MM.1S (cell line): ENCODE measurements around the gene NET1.

Source experiments
- DNase-seq: peaks from one replicate; pipeline ENCODE4 v3.0.0-alpha.2; 2015
- H2AFZ ChIP-seq: fragments of 300-600 bp; sonication (generic); 2 replicates; pipeline ENCODE4 v1.6.0; 2016; ENCODE audit warnings: antibody characterized with exemption, low read length
- H3F3A ChIP-seq: fragments of 300-600 bp; sonication (generic); 2 replicates; pipeline ENCODE4 v1.6.1; 2016; ENCODE audit warnings: mild to moderate bottlenecking, antibody characterized with exemption, low read length, moderate library complexity, mixed read lengths; ENCODE audit not compliant: insufficient read depth
- H3K27ac ChIP-seq: fragments of 300-600 bp; sonication (generic); 2 replicates; pipeline ENCODE4 v1.5.1; 2016; ENCODE audit warnings: mild to moderate bottlenecking, low read length
- H3K27me3 ChIP-seq: fragments of 300-600 bp; sonication (generic); replicated peaks from 2 replicates; pipeline ENCODE4 v1.6.0; 2016; ENCODE audit warnings: low read length; ENCODE audit not compliant: insufficient read depth
- H3K36me3 ChIP-seq: fragments of 300-600 bp; sonication (generic); replicated peaks from 2 replicates; pipeline ENCODE4 v1.6.1; 2016; ENCODE audit warnings: mild to moderate bottlenecking, low read length, mixed read lengths; ENCODE audit not compliant: insufficient read depth
- H3K4me1 ChIP-seq: fragments of 300-600 bp; sonication (generic); 2 replicates; pipeline ENCODE4 v1.6.1; 2016; ENCODE audit warnings: low read length, mixed read lengths
- H3K4me2 ChIP-seq: fragments of 300-600 bp; sonication (generic); 2 replicates; pipeline ENCODE4 v1.6.0; 2016; ENCODE audit warnings: low read depth, low read length
- H3K4me3 ChIP-seq: fragments of 300-600 bp; sonication (generic); 2 replicates; pipeline ENCODE4 v1.5.1; 2016; ENCODE audit warnings: low read length, mixed read lengths
- H3K79me2 ChIP-seq: fragments of 300-600 bp; sonication (generic); 2 replicates; pipeline ENCODE4 v1.6.1; 2016; ENCODE audit warnings: mixed run types, low read length, mixed read lengths
- H3K9ac ChIP-seq: fragments of 300-600 bp; sonication (generic); 2 replicates; pipeline ENCODE4 v1.6.1; 2016; ENCODE audit warnings: low read length, mixed read lengths
- H3K9me2 ChIP-seq: fragments of 300-600 bp; sonication (generic); replicated peaks from 2 replicates; pipeline ENCODE4 v1.6.1; 2016; ENCODE audit warnings: mild to moderate bottlenecking, low read length, mixed read lengths; ENCODE audit not compliant: insufficient read depth
- H3K9me3 ChIP-seq: fragments of 300-600 bp; sonication (generic); replicated peaks from 2 replicates; pipeline ENCODE4 v1.6.1; 2016; ENCODE audit warnings: mild to moderate bottlenecking, low read length, mixed read lengths; ENCODE audit not compliant: insufficient read depth
- H4K20me1 ChIP-seq: fragments of 300-600 bp; sonication (generic); 2 replicates; pipeline ENCODE4 v1.6.1; 2016; ENCODE audit warnings: mild to moderate bottlenecking, low read length, moderate library complexity, mixed read lengths; ENCODE audit not compliant: insufficient read depth
- CTCF ChIP-seq: fragments of 300-600 bp; sonication (generic); IDR thresholded peaks from 2 replicates; pipeline ENCODE4 v1.5.1; 2016; ENCODE audit warnings: antibody characterized with exemption, low read length, mixed read lengths
- EZH2 ChIP-seq: fragments of 300-600 bp; sonication (generic); optimal IDR thresholded peaks from 2 replicates; pipeline ENCODE3; 2017; ENCODE audit warnings: low read depth, mild to moderate bottlenecking, antibody characterized with exemption, low read length, mixed read lengths
- EZH2phosphoT487 ChIP-seq: fragments of 300-600 bp; sonication (generic); IDR thresholded peaks from 2 replicates; pipeline ENCODE4 v1.6.1; 2018; ENCODE audit warnings: antibody characterized with exemption, low read length

The NET1 gene

GRCh38 chr10:5441106-5441505, 28.7 kb downstream of the NET1 start:
- no peak overlapping the region for H2AFZ ChIP-seq
- H4K20me1 ChIP-seq = no peaks in the 10 kb centered on the region
- no peak for DNase-seq
- H3K4me3 ChIP-seq = no peak overlapping the region
- H3K9ac ChIP-seq = no peak overlapping the region
- H3K79me2 ChIP-seq = peaks cover 40% of the 10 kb centered on the region
- TF ChIP-seq EZH2 = no peak
- TF ChIP-seq EZH2phosphoT487 = no peak
- TF ChIP-seq CTCF = no peak
- no peaks in the 10 kb centered on the region for H3K36me3 ChIP-seq
- H3K27ac ChIP-seq = no peak overlapping the region
- H3K9me2 ChIP-seq = no peaks in the 10 kb centered on the region
- H3K4me2 ChIP-seq = no peak overlapping the region
- H3K4me1 ChIP-seq = peaks cover 21% of the 10 kb centered on the region
- no peaks in the 10 kb centered on the region for H3K27me3 ChIP-seq
- no peaks in the 10 kb centered on the region for H3K9me3 ChIP-seq
- H3F3A ChIP-seq = peaks cover 18% of the 10 kb centered on the region

- no peak overlapping the region for H3K4me3 ChIP-seq
- no peaks in the 10 kb centered on the region for H3K9me2 ChIP-seq
- peaks cover 44% of the 10 kb centered on the region for H3K79me2 ChIP-seq
- DNase-seq = peak; percentile 51
- peaks cover 18% of the 10 kb centered on the region for H3K4me1 ChIP-seq
- H3K27ac ChIP-seq = peak overlapping the region; percentile 33; the same call in 1 of the 2 replicates
- H3K9me3 ChIP-seq = no peaks in the 10 kb centered on the region
- H3K27me3 ChIP-seq = no peaks in the 10 kb centered on the region
- TF ChIP-seq CTCF (peak; percentile 68), EZH2phosphoT487 (no peak), EZH2 (no peak)
- no peak overlapping the region for H2AFZ ChIP-seq
- no peaks in the 10 kb centered on the region for H4K20me1 ChIP-seq
- H3K9ac ChIP-seq = no peak overlapping the region
- H3K36me3 ChIP-seq = no peaks in the 10 kb centered on the region
- H3F3A ChIP-seq = peaks cover 29% of the 10 kb centered on the region
- peak overlapping the region; percentile 57; the same call in 1 of the 2 replicates for H3K4me2 ChIP-seq
These were observed 30.0 kb downstream of the NET1 start for GRCh38 chr10:5442065-5442989.

- Histone ChIP-seq H4K20me1 (no peaks in the 10 kb centered on the region), H3K4me3 (peak overlapping the region; percentile 3; the same call in 1 of the 2 replicates), H3F3A (peaks cover 35% of the 10 kb centered on the region), H3K36me3 (no peaks in the 10 kb centered on the region), H3K27me3 (no peaks in the 10 kb centered on the region), H3K4me1 (peaks cover 18% of the 10 kb centered on the region), H3K27ac (peak overlapping the region; percentile 33; the same call in 1 of the 2 replicates), H2AFZ (no peak overlapping the region; the same call in 1 of the 2 replicates), H3K9me3 (no peaks in the 10 kb centered on the region), H3K79me2 (peaks cover 50% of the 10 kb centered on the region), H3K9ac (no peak overlapping the region), H3K9me2 (no peaks in the 10 kb centered on the region), H3K4me2 (peak overlapping the region; percentile 57)
- TF ChIP-seq EZH2 = no peak
- TF ChIP-seq EZH2phosphoT487 = no peak
- TF ChIP-seq CTCF = no peak
- DNase-seq = no peak
These were observed 30.6 kb downstream of the NET1 start for GRCh38 chr10:5442990-5443370.
